NCI-H82 treated with DMSO at 0.1 percent for 48 hours (cell line): ENCODE data around the gene MAP3K10.
"Not testable (repeated sequence)": the region's sequence is repeated elsewhere in the genome, so short reads cannot be mapped to it uniquely, and the experiment has no call there.

Experiments used
- DNase-seq: peaks from one replicate; lab custom pipeline; 2025; ENCODE audit not compliant: unreplicated experiment; lab: John Stamatoyannopoulos, UW

MAP3K10 gene

DNA sequence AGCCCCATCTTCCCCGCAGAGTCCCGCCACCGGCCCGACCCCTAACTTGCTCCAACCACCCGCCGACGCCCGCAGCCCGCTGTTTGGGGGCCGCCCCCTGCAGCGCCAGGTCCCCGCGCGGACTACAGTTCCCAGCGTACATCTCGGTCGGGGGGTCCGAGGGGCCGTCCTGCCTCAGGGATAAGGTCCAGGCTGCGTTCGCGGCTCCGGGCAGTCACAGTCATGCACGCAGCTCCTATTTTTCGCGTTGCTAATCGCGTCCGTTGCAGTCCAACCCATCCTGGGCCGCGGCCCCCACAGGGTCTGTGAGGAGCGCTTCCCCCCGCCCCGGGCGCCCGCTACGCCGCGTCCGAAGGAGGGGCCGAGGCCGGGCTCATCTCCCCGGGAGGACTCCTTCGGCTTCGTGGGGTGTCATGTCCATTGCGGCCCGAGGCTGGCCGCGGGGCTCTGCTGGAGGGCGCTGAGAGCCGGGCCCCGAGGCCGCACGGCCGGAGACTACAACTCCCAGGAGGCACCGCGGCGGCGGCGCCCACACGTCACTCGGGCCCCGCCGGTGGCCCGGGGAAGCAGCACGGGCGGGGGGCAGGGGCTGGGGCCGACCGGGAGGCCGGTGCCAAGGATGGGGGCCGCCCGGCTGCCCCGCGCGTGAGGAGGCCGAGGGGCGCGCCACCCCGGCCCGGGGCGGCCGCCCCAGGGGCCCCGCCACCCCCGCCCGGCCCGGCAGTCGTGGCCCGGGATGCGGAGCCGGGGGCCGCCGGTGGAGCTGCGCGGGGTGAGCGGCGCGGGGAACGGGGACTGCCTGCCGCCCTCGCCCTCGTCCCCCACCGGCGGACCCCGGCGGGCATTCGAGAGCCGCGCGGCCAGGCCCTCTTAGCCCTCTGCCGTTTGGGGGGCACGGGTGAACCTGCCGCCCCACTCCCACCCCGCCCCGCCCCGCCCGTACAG, at the start of gene MAP3K10:
TSS of gene MAP3K10 (plus strand) at position 536 of the 945 bp plus-strand sequence. CDS start 606 bp downstream, outside the sequence.
- DNase-seq: peak; percentile 5

GRCh38 chr19:40141551-40141950, 49.7 kb upstream of the MAP3K10 start:
- DNase-seq: no peak

DNA sequence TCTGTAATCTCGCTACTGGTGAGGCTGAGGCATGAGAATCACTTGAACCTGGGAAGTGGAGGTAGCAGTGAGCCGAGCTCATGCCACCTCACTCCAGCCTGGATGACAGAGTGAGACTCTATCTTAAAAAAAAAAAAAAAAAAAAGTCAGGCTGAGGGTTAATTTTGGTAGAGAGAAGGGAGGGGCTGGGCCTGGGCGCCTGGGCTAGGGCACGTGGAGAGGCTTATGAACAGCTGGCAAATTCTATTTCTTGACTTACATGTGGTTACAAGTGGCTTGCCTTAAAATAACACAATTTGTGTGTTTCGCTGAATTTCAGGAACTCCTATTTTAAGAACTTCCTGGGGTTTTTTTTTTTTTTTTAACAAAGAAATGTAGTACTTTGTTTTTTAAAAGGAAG, 47.6 kb upstream of the MAP3K10 start:
- DNase-seq: no peak

DNA sequence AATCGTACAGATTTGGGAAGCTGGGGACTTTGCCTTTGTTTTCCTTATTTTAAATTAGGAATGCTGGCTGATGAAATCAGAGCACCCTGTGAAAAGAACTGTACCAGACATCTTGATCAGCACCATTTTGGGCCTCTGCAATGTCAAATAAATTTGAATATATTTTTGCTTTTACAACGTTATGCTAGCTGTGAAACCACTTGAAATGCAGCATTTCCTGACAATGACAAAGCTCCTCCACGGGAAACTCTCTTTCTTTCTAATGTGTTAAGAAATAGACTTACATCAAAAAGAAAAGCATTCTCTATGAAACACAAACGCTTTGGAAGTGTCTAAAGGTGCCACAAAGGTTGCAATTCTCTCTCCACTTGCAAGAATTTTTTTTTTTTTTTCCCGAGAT, 47.1 kb upstream of the MAP3K10 start:
- DNase-seq: no peak

DNA sequence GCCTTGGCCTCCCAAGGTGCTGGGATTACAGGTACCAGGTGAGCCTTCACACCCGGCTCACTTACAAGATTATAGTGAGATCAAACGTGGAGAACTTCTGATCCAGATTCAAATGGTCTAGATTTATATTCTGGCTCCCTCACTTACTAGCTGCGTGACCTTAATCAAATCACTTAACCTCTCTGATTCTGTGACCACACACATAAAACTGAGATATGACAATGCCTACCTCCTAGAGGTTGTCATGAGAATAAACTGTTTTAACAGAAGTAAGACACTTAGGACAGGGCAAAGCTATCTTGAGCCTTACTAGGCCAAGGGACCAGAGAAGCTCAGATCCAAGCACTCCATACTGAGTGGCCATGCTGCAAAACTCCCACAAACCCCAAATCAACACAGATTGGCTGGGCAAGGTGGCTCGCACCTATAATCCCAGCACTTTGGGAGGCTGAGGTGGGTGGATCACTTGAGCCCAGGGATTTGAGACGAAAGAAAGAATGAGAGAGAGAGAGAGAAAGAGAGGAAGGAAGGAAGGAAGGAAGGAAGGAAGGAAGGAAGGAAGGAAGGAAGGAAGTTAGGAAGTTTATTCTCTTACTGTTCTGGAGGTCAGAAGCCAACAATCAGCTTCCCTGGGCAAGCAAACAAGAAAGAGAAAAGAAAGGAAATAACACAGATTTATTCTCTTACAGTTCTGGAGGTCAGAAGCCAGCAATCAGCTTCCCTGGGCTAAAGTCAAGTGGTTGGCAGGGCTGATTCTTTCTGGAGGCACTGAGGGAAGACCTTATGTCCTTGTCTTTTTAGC, 46.1 kb upstream of the MAP3K10 start:
- DNase-seq: no peak

DNA sequence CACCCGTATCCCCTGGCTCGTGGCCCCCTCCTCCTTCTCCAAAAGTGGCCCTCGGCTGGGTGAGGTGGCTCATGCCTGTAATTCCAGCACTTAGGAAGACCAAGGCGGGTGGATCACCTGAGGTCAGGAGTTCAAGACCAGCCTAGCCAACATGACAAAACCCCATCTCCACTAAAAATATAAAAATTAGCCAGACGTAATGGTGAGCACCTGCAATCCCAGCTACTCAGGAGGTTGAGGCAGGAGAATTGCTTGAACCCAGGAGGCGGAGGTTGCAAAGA, 45.5 kb upstream of the MAP3K10 start:
- not testable (repeated sequence) for DNase-seq

- no peak for DNase-seq
These were observed 43.9 kb upstream of the MAP3K10 start for GRCh38 chr19:40147338-40147692.

GRCh38 chr19:40147693-40148347, 43.4 kb upstream of the MAP3K10 start:
- DNase-seq: no peak

DNA sequence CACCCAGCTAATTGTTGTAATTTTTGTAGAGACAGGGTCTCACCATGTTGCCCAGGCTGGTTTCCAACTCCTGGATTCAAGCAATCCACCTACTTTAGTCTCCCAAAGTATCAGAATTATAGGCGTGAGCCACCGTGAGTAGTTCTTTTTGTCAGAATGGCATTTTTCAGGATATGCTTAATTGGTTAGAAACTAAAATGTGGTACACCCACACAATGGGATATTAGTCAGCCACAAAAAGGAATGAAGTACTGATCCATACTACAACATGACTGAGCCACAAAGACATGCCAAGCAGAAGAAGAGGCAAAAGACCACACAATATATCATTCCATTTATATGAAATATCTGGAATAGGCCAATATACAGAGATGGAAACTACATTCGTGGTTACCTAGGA, 41.7 kb upstream of the MAP3K10 start:
- no peak for DNase-seq

GRCh38 chr19:40150170-40150569, 41.1 kb upstream of the MAP3K10 start:
- no peak for DNase-seq

- no peak for DNase-seq
These were observed 37.0 kb upstream of the MAP3K10 start for GRCh38 chr19:40154121-40154680.

DNA sequence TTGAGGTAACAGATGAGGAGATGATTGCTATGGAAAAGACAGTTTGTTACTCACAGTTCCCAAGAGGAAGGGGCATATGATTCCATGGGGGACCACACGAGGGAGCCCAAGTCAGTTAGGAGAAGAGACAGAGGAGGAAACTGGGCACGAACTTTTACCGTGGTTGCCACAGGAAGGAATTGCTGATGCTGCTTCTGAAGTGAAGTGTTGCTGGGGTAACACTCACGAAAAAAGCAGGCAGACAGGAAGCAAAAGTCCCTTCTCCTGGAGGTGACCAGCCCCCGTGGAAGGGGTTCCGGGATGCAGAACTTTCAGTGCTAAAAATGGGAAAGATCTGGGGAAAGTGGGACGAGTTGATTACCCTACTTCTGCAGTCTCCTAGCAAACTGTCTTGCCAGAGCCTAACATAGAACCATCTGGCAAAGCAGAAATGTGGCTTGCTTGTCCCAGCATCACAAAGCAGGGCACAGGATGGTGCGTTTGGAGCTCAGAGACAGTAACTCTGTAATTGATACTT, 35.4 kb upstream of the MAP3K10 start:
- DNase-seq: peak; percentile 2

- no peak for DNase-seq
These were observed 34.2 kb upstream of the MAP3K10 start for GRCh38 chr19:40157059-40157458.

GRCh38 chr19:40159744-40160143, 31.5 kb upstream of the MAP3K10 start:
- no peak for DNase-seq

DNA sequence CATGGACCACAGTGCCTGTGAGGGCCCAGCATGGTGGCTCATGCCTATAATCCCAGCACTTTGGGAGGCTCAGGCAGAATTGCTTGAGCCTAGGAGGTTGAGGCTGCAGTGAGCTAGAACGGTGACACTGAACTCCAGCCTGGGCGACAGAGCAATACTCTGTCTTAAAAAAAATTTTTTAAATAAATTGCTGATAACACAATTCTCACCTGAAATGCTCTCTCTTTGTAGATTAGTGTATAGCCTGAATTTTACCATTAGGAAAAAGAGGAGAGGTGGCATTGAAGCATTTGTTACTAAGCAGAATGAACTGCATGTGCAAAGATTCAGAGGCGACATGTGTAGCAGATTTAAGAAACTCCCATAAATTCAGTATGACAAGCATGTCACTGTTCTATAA, 29.1 kb upstream of the MAP3K10 start:
- no peak for DNase-seq

DNA sequence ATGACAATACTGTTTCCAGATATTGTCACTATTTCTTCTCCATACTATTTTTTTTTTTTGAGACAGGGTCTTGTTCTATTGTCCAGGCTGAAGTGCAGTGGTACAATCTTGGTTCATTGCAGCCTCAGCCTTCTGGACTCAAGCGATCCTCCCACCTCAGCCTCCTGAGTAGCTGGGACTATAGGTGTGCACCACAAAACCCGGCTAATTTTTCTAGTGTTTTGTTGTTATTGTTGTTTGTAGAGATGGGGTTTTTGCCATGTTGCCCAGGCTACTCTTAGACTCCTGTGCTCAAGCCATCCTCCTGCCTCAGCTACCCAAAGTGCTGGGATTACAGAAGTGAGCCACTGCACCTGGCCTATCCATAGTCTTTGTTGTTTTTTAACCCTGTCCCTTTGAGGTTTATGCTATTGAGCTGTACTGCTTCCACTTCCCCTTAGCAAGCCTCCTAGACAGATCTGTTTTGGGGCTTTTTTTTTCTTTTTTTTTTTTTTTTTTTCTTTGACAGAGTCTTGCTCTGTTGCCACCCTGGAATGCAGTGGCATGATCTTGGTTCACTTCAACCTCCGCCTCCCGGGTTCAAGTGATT, 27.6 kb upstream of the MAP3K10 start:
- DNase-seq: no peak

GRCh38 chr19:40165362-40165937, 25.8 kb upstream of the MAP3K10 start:
- peak; percentile 5 for DNase-seq

GRCh38 chr19:40169482-40170302, 21.5 kb upstream of the MAP3K10 start:
- DNase-seq: not testable (repeated sequence)

DNA sequence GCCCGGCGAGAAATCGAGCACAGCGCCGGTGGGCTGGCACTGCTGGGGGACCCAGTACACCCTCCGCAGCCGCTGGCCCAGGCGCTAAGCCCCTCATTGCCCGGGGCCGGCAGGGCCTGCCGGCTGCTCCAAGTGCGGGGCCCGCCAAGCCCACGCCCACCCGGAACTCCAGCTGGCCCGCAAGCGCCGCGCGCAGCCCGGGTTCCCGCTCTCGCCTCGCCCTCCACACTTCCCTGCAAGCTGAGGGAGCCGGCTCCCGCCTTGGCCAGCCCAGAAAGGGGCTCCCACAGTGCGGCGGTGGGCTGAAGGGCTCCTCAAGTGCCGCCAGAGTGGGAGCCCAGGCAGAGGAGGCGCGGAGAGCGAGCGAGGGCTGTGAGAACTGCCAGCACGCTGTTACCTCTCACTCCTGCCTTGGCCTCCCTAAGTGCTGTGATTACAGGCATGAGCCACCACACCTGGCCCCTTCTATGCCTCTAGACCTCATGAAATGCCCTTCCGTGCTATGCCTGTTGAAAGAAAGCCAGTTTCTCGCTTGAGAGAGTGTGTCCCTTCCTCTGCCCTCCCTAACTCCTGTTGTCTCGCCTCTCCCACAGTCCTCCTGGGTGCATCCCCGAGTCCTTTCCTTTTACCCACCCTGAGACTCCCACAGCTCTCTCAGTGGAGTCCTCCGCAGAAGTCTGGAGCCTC, 20.8 kb upstream of the MAP3K10 start:
- not testable (repeated sequence) for DNase-seq
